GM21515 (cell line): ENCODE measurements around the gene HMG20A.

ENCODE experiments used
- ATAC-seq: cut with Tn5 transposase; IDR thresholded peaks from one replicate; pipeline ENCODE4 v1.9.1; 2021; ENCODE audit not compliant: unreplicated experiment

The HMG20A gene

DNA sequence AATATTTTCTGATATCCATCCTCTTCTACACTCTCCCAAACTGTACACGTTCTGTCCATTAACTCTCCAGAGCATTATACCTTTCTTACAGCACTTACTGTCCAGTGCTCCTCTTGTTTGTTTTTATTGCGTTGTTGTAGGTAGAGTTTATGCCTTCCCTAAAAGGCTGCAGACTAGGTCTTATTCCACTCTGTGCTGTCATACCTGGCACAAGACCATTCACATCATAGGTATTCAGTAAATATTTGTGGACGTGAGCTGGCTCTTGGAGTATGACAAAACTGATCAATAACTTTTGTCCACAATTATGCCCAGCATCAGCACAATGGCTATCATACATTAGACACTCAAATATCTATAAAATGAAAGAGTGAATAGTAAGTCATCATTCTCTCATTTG lies 4.4 kb downstream of the HMG20A start:
- no peak for ATAC-seq

DNA sequence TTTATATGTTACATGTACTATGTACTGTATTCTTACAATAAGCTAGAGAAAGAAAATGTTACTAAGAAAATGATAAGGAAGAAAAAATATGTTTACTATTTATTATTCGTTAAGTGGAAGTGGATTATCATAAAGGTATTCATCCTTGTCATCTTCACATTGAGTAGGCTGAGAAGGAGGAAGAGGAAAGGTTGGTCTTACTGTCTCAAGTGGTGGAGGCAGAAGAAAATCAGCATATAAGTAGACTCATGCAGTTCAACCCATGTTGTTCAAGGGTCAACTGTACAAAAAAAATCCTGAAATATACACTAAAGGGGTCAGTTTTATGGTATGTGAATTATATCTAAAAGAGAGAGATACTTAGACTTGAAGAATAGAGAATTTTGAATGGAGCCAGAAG lies 5.7 kb downstream of the HMG20A start:
- ATAC-seq: no peak

DNA sequence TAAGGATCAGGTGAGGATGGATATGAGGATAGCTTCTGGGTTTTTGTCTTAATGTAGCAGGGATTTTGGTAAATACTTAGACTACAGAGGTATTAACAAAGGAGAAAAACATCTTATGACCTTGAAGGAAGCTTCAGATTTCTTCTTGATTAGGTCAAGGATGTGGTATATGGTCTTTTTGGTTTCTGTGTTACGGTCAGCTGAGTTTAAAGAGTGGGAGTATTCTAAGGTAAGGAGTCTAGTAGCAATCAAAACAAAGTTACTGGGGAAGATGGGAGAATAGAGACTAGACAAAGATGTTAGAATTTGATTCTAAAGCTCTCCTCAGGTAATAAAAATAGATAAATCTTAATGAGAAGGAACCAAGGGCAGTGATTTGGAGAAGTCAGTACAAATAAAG lies 6.2 kb downstream of the HMG20A start:
- no peak for ATAC-seq

DNA sequence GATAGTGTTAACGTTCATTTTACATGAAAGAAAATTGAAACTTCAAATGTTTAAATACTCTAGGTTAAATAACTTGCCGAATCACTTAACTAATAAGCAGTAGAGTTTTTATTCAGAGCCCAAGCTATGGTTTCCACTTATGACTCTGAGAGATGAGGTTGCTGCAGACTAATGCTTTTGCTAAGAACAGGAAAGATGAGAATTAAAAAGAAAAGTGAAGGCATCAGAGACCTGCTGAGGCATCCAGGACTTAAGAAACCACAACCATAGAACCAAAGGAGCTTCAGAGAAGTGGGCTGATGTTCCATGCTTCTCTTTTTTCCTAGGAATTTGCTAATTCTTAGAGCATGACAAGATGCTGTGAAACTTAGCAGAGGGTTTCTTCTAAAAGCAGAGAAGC lies 9.5 kb downstream of the HMG20A start:
- ATAC-seq: no peak

DNA sequence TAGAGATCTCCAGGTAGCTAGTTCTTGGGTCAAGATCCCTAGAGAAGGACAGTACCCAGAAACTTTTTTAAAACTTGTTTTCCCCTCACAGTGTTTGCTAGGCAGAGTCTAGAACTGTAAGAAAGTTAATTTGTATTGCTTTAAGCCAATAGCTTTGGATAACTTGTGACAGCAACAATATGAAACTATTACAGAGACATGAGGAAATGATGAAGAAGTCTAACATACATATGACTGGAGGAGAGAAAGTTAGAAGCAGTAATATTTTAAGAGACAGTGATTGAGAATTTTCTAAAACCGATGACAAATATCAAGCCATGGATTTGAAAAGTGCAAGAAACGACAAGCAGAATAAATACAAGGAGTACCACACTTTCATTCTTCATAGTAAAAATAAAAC lies 10.0 kb downstream of the HMG20A start:
- ATAC-seq: no peak

DNA sequence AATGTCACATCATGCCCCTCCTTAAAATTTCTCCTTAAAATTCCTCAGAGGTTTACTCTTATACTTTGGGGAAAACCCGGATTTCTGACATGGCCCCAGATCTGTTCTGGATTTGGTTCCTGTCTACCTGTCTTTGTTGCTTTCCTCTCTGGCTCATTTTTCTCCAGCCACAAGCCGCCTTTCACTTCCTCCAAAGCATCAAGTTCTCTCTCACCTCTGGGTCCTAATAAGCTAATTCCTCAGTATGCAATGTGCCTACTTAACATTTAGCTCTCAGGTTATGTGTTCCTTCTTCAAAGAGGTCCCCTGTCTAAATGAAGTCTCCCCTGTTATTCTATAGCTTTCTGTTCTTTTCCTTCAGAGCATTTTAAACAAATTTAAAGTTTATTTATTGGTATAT lies 16.1 kb downstream of the HMG20A start:
- ATAC-seq: no peak

DNA sequence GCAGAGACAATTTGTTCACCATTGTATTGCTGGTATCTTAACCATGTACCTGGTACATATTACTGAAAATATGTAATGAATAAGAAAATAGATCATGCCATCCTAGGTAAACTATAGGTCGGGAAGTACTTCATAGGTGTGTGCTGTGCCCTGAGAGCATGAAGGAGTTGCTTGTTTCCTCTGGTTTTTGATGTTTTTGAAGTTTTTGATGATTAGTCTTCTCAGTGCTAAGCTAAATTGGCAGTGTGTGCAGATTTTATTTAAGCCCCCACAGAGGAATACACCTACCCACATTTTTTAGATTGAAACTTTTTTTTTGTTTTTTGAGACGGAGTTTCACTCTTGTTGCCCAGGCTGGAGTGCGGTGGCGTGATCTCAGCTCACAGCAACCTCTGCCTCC lies 16.6 kb downstream of the HMG20A start:
- no peak for ATAC-seq

DNA sequence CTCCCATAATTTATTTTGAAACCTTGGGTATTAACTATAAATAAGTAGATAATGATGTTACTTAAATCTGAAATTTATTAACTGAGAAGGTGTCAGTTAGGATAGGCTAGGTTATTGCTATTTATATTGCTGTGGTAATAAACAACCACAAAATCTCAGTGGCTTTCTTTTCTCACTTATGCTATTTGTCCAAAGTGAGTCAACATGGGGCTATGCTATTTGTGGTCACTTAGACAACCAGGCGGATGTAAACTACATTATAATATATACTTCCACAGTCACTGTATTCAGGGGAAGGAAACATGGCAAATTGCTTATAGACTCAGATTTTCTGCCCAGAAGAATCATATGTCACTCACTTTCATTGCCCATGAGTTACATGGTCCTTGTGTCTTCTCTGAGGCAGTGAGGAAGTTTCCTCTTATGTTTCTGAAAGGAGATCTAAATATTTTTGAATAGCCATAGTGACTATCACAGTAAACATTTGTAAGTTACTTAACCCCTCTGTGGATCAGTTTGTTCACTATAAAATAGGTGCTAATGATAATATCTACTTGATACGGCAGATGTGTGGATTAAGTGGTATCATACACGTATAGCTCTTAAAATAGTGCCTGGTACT lies 19.8 kb downstream of the HMG20A start:
- ATAC-seq: no peak

DNA sequence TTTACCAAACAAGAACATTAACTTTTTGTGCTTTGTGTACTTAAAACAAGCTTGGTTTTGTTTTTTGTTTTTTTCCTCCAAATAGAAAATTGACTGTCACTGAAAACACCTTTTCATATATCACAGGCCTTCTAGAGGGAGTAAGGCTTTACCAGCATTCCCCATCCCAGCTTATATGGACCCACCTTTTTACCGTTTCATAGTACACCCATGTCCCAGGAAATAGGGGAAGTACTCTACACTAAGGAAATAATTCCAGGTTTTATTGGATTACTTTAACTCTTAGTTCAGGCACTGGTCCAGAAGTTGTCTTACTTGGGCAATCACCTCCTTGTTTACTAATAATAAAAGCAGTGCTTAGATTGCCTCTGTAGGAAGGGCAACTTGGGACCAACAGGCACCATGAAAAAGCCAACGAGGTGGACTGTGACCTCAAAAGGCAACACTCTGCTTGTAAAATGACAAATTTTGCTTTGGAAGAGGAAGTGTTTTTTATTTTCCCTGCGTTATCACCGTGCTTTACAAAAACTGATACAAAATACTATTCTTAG lies 26.2 kb downstream of the HMG20A start:
- no peak for ATAC-seq

DNA sequence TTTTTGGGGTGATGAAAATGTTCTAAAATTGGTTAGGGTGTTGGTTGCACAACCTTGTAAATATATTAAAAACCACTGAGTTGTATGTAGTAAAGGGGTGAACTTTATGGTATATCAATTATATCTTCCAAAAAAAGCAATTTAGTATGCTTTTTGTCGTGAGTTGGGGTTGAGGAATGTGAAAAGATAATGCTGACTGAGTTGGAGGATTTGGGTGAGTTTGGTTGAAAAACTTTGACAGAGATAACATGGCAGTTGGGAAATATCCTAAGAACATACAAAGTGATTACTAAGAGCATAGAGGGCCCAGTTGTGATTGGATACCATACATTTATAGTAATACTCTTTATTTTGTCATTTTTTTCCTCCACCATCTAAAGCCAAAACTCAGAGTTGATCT lies 33.6 kb downstream of the HMG20A start:
- no peak for ATAC-seq

DNA sequence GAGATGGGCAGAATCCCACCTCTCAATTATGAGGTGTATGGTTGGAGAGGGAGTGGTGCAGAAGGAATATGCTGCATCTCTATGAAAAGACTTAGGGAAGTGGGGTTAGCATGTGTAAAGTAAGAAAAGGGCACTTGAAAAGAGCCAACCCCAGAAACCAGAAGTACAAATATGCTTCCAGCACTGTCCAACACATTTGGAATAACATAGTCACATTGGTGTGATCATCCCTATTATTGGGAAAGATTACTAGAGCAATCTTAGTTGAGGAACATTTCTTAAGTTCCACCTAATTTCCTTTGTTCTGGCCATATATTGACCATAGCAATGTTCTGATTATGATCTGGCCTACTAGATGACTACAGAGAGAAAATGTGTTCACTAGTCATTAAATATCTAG lies 34.3 kb downstream of the HMG20A start:
- no peak for ATAC-seq

DNA sequence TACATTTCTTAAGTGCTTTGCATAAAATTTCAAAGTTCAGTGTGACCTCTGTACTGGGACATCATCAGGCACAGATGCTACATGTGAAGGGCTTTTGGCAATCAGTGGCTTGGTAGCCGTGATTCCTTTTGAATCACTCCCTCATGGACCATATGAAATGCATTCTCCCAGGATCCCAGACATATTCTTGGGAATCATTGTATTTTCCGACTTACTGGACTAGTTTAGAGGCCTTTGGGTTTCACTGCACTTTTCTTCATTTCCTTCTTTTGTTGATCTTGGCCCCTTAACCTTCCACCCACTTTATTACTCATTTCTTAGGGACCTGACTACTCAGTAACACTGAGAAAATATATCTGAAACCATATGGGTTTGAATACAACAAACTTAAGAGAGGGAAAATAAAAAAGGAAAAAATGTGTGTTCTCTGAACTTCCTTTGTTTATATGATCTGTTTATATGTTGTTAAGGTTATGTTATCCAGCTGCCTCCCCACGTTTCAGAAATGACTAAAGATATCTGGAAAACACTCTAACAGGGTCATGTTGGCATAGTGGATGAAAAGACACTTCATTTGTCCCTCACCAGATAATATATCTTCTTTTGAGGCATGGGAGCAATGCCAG lies 35.1 kb downstream of the HMG20A start:
- ATAC-seq: no peak

DNA sequence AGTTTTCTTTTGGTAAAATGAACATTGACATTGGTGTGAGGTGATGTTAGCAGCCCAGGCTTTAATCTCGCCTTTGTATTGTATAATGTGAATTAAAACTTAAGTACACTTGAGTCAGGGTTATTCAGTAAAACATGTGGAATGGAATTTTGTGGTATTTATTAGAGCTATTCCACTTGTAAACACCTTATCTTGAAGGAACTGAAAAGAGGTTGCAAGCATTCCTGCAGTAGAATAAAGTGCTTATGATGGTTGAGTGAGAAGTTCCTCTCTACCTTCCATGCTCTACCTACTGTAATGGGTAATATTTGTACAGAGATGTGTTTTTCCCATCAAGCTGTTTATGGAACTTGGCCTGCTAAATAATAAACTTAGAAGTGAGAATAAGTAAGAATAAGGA lies 36.1 kb downstream of the HMG20A start:
- ATAC-seq: no peak

DNA sequence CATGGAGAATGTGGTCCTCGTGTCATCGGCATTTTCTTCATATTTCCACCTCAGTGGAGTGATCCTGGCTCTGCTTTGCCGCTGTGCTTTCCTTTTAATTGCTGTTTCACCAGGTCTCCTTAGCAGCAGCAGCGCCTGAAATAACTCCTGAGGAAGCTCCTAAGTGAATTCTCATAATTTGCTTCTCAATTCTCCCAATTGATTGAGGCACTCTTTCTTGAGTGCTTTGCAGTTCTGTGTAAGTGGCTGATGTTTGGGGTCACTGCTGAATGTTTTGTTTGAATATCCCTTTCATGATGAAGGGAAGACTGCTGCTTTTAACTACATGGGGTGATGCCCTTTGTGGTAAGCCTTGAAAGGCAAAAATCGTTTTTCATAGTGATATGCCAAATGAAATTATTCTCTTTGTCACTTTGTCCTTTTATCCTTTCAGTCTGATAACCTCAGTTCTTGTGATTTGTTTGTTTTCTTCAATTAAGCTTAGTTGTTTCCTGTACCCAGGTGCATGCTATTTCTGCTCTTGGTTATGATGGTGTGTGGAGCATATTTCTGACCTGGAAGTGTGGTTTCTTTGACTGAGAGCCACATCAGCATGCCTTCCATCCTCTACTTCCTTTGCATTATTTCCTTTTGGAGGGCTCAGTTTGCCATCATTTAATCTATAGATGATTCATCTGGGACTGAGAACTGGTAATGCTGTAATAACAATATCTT lies 36.7 kb downstream of the HMG20A start:
- ATAC-seq: no peak

DNA sequence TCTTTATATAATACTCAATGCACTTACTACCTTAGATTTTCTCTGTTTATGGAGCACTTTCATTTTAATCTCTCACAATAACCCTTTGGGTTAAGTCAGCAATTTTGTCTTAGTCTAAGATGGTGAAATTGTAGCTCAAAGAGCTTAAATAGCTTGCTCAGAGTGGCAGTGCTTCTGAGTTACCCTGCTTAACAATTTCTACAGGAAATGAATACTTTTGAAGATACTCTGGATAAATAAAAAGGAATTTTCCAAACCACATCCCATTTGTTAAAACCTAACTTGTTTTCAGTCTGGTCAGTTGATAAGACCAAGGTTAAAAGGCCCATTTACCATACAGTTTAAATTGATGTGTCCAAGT lies 37.2 kb downstream of the HMG20A start:
- no peak for ATAC-seq

DNA sequence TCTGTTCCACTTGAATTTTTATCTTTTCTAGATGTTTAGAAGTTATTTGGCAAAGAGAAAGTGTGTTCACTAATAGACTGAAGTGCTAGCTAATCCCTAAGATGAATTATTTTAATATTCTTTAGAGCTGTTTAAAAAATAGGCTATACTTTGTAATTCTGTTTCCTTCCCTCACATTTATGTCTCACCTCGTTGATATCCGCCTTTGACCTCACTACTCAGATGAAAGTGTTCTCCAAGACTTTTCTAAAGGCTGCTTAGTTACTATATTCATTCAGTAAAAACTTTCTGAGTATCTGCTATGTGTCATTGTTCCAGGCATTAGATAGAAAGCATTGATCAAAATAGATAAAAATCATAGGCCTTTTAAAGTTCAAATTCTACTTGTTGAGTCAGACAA lies 38.3 kb downstream of the HMG20A start:
- ATAC-seq: no peak

DNA sequence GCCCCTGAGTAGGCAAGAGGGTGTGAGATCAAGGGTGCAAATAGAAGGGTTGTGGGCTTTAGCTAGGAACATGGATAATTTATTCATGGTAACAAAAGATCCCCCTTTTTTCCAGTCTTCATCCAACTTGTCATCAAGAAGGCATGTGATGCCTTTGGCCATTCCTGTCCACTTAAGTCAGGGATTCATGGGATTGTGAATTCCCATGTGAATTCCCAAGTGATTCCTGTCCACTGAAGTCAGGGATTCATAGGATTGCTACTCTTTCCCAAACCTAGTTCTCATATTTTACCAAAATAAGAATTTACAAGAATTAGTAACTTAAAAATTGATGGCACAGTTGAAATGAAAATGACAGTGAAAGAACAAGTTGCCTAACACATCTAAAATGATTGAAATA lies 40.8 kb downstream of the HMG20A start:
- ATAC-seq: no peak

DNA sequence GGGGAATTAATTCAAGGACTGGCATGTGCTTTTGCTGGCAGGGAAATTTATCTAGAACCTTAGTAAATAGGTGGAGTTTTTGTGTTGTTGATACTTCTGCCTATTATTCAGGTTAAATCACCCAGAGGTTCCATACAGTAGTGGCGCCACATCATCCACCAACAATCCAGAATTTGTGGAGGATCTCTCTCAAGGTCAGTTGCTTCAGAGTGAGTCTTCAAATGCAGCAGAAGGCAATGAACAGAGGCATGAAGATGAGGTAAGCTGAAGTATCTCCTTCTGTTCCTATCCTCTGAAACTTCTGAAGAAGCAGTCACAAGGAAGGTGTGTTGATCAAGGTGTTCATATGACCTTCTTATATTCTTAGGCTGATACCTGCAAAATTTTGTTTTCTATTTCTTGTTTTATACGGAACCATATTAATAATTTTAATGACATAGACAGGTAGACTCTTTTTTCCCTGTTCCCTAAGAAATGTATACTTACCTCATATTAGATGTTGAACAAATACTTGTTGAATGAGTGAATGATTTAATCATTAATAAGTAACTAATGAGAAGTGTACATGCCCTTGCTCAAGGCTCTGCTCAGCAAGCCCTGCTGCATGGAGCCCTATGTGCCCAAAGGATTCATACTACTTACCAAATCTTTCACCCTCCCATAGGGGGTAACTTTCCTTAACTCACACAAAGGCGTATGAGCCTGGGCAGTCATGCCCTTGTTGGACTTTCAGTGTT lies 43.6 kb downstream of the HMG20A start:
- ATAC-seq: no peak

DNA sequence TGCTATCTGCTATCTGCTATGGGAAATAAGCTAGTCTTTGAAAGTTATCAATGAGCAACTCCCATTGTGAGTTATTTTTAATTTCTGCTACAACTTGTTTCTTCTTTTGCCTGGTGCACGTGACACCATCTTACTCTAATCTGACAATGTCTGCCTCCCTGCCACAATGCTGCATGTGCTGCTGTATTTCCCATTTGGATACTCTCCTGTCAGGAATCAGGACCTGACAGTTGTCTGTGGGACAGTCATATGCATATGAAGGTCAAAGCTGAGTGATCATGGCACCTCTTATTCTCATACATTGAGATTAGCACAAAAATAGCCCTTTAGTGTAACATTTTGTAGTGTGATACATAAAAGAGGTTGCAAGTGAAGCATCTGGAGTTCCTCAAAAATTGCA lies 45.8 kb downstream of the HMG20A start:
- no peak for ATAC-seq

DNA sequence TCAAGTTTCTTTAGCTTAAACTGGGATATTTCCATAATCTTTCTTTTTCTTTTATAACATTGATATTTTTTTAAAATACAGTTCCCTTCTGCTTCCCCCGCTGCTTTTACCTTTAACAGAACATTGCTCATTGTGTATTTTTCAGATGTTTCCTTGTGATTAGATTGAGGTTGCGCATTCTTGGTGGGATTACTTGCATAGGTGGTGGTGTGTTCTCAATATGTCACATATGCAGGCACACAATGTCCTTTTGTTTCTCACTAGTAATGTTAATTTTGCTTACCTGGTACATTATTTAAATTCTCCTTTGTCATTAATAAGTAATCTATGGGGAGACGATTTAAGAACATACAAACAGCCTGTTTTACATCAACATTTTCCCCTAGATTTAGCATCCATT lies 48.2 kb downstream of the HMG20A start:
- ATAC-seq: no peak

DNA sequence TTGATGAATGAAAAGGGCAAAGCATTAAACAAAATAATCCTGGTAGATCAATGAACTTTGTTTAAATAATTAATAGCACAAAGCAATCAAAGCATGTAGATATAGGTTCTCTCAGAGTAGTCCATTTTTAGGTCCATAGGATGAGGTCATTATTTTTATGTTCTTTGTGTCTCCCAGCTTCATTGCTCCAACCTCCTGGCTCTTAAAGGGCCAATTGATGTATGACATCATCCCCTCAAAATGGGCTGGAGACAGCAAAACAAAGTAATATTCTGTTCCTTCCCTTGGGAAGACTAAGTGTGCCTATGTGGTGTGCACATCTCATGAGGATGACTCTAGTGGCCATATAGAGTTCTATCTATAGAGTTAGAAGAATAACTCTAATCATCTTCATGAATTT lies 49.5 kb downstream of the HMG20A start:
- ATAC-seq: no peak

DNA sequence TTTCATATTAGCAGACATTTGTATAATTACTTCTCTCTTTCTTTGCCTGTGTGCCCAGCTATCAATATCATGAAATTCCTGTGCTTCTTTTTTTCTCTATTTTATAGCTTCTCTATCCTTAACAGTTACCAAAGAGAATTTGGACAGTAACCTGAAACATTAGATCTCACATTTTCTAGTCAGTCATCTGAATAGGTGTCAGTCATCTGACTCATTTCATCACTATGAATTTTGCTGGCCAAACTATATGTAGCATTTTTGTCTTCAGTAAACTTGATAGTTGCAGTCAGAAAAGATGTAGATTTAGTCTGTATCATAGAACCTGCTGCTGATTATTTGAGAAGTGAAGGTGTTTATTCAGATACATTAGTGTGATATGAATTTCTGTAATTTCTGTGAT lies 52.6 kb downstream of the HMG20A start:
- ATAC-seq: no peak
